Upper lobe of left lung (tissue), 4 donors: ENCODE data around the gene PRXL2A.

ENCODE experiments used
- CTCF ChIP-seq, 6 experiments: fragments of 450-650 bp in 4 of 6; fragments of 200-600 bp in 2 of 6; sonication (generic) in 2 of 6; IDR thresholded peaks; one replicate each; pipeline ENCODE4 v1.5.1; 2016 to 2019; ENCODE audit warnings: antibody characterized with exemption in 6 of 6
- EP300 ChIP-seq, 4 donors: sonication (generic); formaldehyde crosslinking; IDR thresholded peaks; one replicate each; pipeline ENCODE4 v1.5.1; 2017; ENCODE audit warnings: antibody characterized with exemption in 4 of 4, control low read depth in 2 of 4
- POLR2A ChIP-seq, 4 donors: fragments of 450-650 bp; IDR thresholded peaks; one replicate each; pipeline ENCODE4 v1.5.1; 2016 to 2017; ENCODE audit warnings: antibody characterized with exemption in 4 of 4, mild to moderate bottlenecking in 2 of 4
- POLR2AphosphoS5 ChIP-seq, 2 donors: sonication (generic); formaldehyde crosslinking; IDR thresholded peaks; one replicate each; pipeline ENCODE4 v1.5.1; 2017; ENCODE audit warnings: antibody characterized with exemption in 2 of 2

- no peak for TF ChIP-seq POLR2A (IDR thresholded peaks at IDR 0.05)
- no peak for TF ChIP-seq CTCF (IDR thresholded peaks at IDR 0.05)
- TF ChIP-seq EP300 (IDR thresholded peaks at IDR 0.05): no peak
- TF ChIP-seq POLR2AphosphoS5 (IDR thresholded peaks at IDR 0.05): no peak
These were observed 50.3 kb downstream of the PRXL2A start for GRCh38 chr10:80458638-80459037.
